OCI-LY1 (cell line): Measurements from ENCODE around the gene ROR2.

Experiments used
- CTCF ChIP-seq: fragments of 200-600 bp; sonication (generic), shearing (Covaris generic); IDR thresholded peaks from 2 replicates; pipeline ENCODE4 v1.5.1; 2017; ENCODE audit warnings: mild to moderate bottlenecking, antibody characterized with exemption, low read length, moderate library complexity, mixed read lengths
- EZH2 ChIP-seq: fragments of 200-600 bp; sonication (generic), shearing (Covaris generic); IDR thresholded peaks from 2 replicates; pipeline ENCODE4 v1.8.0; 2017; ENCODE audit warnings: borderline replicate concordance, mixed run types, mild to moderate bottlenecking, antibody characterized with exemption, low read length, moderate library complexity, mixed read lengths

- TF ChIP-seq CTCF (no peak), EZH2 (no peak)
These were observed 302.7 kb downstream of the ROR2 start for GRCh38 chr9:91647371-91647770.
